ENCODE measurements around the gene PPP1R1A. TPM values are rescaled to one million over a fixed set of nuclear protein-coding genes. Genes with fewer than 3 reads are reported as not detected.

PPP1R1A gene
- total RNA-seq, 2 donors from 2014 or later: 12.5 to 16.1 TPM

DNA sequence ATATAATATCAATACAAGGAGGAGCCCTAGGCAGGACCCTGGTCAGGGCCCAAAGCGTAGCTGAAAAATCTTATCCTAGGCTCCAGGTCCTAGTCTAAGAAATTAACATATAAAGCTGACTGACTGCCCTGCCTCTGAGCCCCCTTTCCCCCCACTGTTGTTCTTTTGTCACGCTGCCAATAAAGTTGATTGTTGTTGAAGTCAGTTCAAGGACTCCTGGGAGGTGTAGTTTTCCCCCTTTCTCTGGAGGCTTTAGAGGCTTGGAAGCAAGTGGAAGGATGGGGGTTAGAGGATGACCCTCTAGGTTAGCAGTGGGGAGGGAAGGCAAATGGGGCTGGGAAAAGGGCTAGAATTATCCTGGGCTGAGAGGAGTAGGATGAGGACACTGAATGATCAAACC, 3.2 kb downstream of the PPP1R1A start:
- Histone ChIP-seq H3K27ac (ENCODE audit: low read depth, low read length) (no peak overlapping the region), H3K4me1 (ENCODE audit: control insufficient read depth, insufficient read depth, low read length) (no peaks in the 10 kb centered on the region), H3K36me3 (ENCODE audit: control insufficient read depth, insufficient read depth, low read length) (no peaks in the 10 kb centered on the region), H3K27me3 (ENCODE audit: control insufficient read depth, insufficient read depth, low read length, poor library complexity, severe bottlenecking) (peaks cover 51% of the 10 kb centered on the region), H3K4me3 (ENCODE audit: low read length) (no peak overlapping the region), H3K9me3 (ENCODE audit: control insufficient read depth, low read length) (no peaks in the 10 kb centered on the region), H3K9ac (ENCODE audit: extremely low read depth, low read length, poor library complexity, severe bottlenecking) (no peak overlapping the region)
- WGBS, 2 experiments (ENCODE audit: insufficient coverage in 1 of 2, insufficient read length in 1 of 2): 93 to 100% methylated on average over 1 to 2 of the region's 2 CpGs
- Mint-ChIP-seq H3K4me1 (peaks cover 37% of the 10 kb centered on the region), H3K27me3 (ENCODE audit: insufficient read depth) (peaks cover 76% of the 10 kb centered on the region), H3K36me3 (ENCODE audit: low read depth) (no peaks in the 10 kb centered on the region), H3K4me3 (no peak overlapping the region), H3K27ac (no peak overlapping the region), H3K9me3 (no peaks in the 10 kb centered on the region)
- DNase-seq: no peak
- TF ChIP-seq CTCF (conservative IDR thresholded peaks at IDR 0.05): no peak

DNA sequence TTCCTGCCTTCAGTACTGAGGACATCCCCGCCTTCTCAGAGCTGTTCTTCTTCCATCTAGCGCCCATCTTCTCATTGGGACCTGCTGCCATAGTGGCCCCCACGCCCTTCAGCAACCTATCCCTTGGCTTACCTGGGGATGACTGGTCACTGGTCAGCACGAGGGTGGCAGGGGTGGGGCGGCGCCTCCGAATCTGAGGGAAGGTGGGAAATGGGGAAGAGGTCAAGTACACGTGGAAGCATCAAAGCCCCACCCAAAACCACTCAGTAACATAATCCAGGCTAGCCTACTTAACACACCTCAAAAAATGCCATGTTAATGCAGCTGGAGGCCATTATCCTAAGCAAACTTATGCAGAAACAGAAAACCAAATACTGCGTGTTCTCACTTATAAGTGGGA, 4.3 kb downstream of the PPP1R1A start:
- Histone ChIP-seq H3K27ac (ENCODE audit: low read depth, low read length) (no peak overlapping the region), H3K27me3 (ENCODE audit: control insufficient read depth, insufficient read depth, low read length, poor library complexity, severe bottlenecking) (peaks cover 39% of the 10 kb centered on the region), H3K36me3 (ENCODE audit: control insufficient read depth, insufficient read depth, low read length) (no peaks in the 10 kb centered on the region), H3K4me1 (ENCODE audit: control insufficient read depth, insufficient read depth, low read length) (no peaks in the 10 kb centered on the region), H3K9me3 (ENCODE audit: control insufficient read depth, low read length) (no peaks in the 10 kb centered on the region), H3K4me3 (ENCODE audit: low read length) (no peak overlapping the region), H3K9ac (ENCODE audit: extremely low read depth, low read length, poor library complexity, severe bottlenecking) (no peak overlapping the region)
- WGBS, 2 experiments (ENCODE audit: insufficient coverage in 1 of 2, insufficient read length in 1 of 2): 77 to 98% methylated on average over 6 of the region's 9 CpGs
- Mint-ChIP-seq H3K27ac (no peak overlapping the region), H3K4me3 (no peak overlapping the region), H3K27me3 (ENCODE audit: insufficient read depth) (peaks cover 69% of the 10 kb centered on the region), H3K9me3 (no peaks in the 10 kb centered on the region), H3K4me1 (peaks cover 26% of the 10 kb centered on the region), H3K36me3 (ENCODE audit: low read depth) (no peaks in the 10 kb centered on the region)
- DNase-seq: no peak
- TF ChIP-seq CTCF (conservative IDR thresholded peaks at IDR 0.05): no peak

- H3K4me1 ChIP-seq (ENCODE audit: control insufficient read depth, insufficient read depth, low read length): no peaks in the 10 kb centered on the region
Observed at GRCh38 chr12:54583726-54584125, 4.7 kb downstream of the PPP1R1A start.

More at GRCh38 chr12:54583726-54584125, 4.7 kb downstream of the PPP1R1A start:
- Histone ChIP-seq H3K9me3 (ENCODE audit: control insufficient read depth, low read length) (no peaks in the 10 kb centered on the region), H3K36me3 (ENCODE audit: control insufficient read depth, insufficient read depth, low read length) (no peaks in the 10 kb centered on the region), H3K27me3 (ENCODE audit: control insufficient read depth, insufficient read depth, low read length, poor library complexity, severe bottlenecking) (peaks cover 35% of the 10 kb centered on the region), H3K4me3 (ENCODE audit: low read length) (no peak overlapping the region), H3K9ac (ENCODE audit: extremely low read depth, low read length, poor library complexity, severe bottlenecking) (no peak overlapping the region), H3K27ac (ENCODE audit: low read depth, low read length) (no peak overlapping the region)
- no peak overlapping the region for H3K4me3 Mint-ChIP-seq
- no peak for TF ChIP-seq CTCF (conservative IDR thresholded peaks at IDR 0.05)
- H3K4me1 Mint-ChIP-seq: peaks cover 22% of the 10 kb centered on the region
- peaks cover 68% of the 10 kb centered on the region for H3K27me3 Mint-ChIP-seq (ENCODE audit: insufficient read depth)
- WGBS, 2 experiments (ENCODE audit: insufficient coverage in 1 of 2, insufficient read length in 1 of 2): 72% methylated on average over 3 of the region's 4 CpGs; no CpG with 5 or more reads in 1 of the 2 experiments
- H3K27ac Mint-ChIP-seq: no peak overlapping the region
- no peak for DNase-seq
- no peaks in the 10 kb centered on the region for H3K9me3 Mint-ChIP-seq
- H3K36me3 Mint-ChIP-seq (ENCODE audit: low read depth): no peaks in the 10 kb centered on the region
